T-helper 1 cell treated with Interleukin-12 subunit alpha and Interleukin-12 subunit beta and Interleukin-4 antibody, amounts not matched to agents 30 ng/mL and 1 ng/mL, for 36 hours (primary cell): ENCODE data around the gene CEND1. TPM values are rescaled to one million over a fixed set of nuclear protein-coding genes. Genes with fewer than 3 reads are reported as not detected.

ENCODE experiments used
- intact Hi-C: fragments of 100-400 bp; cut with micrococcal nuclease; formaldehyde crosslinking; loops from one replicate; pipeline ENCODE4 v1.15.1; 2024
- total RNA-seq: library from RNA; stranded (reverse); gene quantifications from 2 replicates; pipeline ENCODE4 v1.2.3, GENCODE V29; 2022

The CEND1 gene
- total RNA-seq, 1 donor from 2014 or later, result 4.1 TPM

DNA sequence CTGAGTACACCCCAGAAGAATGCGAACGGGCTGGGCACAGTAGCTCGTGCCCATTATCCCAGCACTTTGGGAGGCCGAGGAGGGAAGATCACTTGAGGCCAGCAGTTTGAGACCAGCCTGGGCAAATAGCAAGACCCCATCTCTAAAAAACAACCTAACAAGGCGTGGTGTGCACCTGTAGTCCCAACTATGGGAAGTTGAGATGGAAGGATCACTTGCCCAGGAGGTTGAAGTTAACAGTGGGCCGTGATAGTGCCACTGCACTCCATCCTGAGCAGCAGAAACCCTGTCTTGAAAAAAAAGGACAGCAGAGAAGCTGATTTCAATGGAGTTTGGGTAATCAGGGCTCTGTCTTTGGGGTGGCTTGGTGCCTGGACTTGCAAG, 23.2 kb upstream of the CEND1 start:
- intact Hi-C loops, result no loop called here

DNA sequence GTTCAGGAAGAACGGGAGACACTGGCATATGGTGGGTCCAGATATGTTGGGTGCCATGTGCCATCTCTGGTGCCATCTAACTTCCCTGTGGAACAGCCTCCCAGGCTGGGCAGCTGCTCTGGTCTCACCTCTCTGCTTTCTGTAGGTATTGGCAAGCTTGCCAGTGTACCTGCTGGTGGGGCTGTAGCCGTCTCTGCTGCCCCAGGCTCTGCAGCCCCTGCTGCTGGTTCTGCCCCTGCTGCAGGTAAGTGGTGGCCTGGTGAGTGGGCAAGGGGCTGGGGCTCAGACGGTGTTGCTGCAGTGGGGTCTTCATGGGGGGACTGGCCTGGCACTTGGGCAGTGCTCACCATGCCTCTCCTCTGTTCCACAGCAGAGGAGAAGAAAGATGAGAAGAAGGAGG, 22.5 kb upstream of the CEND1 start:
- intact Hi-C loops, result no loop called here

DNA sequence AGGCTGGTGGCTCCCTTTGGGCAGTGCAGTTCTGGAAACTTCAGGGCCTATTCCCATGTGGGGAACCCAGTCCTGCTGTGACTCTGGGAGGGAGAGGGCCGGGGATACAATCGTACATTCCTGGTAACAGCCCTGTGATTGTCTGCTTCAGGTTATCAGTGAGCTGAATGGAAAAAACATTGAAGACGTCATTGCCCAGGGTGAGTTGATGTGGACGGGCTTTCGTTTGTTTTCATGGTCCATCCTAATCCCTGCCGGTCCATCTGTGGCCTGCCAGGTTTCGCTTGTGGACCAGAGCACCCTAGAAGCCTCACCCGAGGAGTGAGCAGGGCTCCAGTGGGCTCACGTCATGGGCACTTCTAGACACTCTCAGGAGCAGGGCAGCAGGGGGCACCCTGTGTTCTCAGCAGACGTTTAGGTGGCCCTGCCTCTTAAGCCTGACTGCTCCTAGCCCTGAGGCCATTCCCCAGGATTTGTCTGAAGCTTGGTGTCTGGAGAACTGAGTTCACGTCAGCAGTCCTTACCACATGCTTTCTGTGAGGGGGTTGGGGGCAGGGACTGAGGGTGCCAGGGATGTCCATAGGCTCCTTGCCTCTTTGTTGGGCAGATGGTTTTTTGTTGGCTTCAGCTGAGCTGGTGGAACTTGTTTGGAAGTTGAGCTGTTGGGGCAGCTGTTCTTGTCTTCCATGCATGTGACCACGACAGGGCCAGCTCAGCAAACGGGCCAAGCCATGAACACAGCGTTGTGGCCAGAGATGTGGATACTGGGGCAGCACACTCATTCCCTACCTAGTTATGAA, 21.8 kb upstream of the CEND1 start:
- intact Hi-C loops, result no loop called here

DNA sequence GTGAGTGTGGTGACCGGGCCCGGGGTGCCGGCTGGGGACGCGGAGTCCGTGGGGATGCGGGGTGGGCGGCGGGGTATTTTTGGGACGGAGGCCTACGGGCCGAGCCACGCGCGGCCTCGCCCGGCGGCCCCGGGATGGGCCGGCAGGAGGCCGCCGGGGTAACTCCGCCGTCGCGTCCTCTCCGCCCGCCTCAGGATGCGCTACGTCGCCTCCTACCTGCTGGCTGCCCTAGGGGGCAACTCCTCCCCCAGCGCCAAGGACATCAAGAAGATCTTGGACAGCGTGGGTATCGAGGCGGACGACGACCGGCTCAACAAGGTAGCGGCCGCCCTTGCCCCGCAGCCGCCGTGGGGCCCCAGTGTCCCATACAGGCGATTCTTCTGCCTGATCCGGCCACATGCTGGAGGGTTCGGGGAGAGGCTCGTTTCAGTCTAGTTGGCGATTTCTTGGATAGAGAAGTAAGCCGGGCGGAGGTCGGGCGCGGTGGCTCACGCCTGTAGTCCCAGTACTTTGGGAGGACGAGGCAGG, 20.2 kb upstream of the CEND1 start:
- intact Hi-C loops, result no loop called here

DNA sequence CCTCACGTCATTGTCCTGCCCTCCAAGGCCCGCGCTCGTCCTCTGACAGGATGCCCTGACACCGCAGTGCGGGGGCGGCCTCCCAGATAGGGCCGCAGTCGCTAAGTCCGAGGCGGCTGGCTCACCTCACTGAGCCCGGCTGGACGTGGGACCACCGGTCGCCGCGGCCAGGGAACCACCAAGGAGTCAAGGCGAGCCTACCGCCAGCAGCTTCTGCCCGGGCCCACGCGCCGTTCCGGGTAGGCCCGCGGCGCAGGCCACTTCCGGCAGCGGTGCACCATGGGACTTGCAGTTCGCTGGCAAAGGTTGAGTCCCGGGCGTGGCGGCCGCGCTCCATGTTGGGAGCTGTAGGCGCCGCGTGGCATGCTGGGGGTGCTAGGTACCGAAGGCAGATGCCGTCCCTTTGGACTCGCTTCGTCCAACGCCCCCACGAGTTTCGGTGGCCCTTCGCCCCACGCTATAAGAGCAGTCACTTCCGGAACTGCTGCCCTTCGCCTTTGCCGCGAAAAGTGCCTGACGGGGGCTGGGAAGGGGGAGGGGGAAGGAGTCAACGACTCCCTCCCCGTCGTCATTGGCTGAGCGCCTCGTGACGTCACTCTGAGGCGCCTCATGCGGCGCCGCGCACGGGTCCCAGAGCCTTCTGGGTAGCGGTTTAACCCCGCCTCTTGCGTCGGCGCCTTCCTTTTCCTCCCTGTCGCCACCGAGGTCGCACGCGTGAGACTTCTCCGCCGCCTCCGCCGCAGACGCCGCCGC, 19.6 kb upstream of the CEND1 start, which contains the start of gene RPLP2:
Gene RPLP2, plus strand, starts transcription at position 681 of the 753 bp plus-strand sequence. CDS start 268 bp downstream, outside the sequence.
- intact Hi-C loops, result loop anchor here (1.0 to 5.0 kb wide), 9 partner anchors 10 to 542 kb away; partner anchors contain the start of genes DEAF1, GATD1, PHRF1 and POLR2L

DNA sequence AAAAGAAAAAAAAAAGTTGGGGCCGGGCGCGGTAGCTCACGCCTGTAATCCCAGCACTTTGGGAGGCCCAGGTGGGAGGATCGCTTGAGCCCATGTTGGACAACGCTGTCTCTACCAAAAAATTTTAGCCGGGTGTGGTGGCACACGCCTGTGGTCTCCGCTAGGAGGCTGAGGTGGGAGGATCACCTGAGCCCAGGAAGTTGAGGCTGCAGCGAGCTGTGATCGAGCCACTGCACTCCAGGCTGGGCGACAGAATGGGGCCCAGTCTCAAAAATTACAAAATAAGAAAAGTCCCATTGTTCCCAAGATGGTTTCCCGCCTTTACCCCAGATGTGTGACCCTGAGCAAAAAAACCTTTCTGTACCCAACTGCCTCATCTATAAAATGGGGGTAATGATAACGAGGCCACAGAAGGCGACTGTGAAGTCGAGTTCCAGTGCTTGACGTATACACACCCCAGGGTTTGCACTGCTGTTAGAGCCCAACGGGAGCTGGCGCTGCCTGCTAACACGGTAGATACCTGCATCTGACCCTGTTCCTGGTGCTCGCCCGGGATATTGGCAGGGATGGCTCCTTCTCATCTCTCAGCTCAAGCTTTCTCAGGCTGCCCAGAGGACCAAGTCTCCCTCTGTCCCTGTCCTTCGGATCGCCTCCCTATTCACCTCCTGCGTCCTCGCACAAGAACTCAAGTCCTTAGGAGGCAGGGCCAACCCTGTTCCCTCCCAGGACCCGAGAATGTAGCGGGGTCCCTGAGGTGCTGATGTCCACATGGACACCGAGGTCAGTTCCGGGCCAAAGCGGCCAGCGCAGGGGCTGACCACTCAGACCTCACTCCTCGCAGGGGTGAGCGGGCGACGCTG, 18.8 kb upstream of the CEND1 start:
- intact Hi-C loops, result loop anchor here (1.0 to 5.0 kb wide), 9 partner anchors 11 to 541 kb away; partner anchors contain the start of genes DEAF1, GATD1, PHRF1 and POLR2L

DNA sequence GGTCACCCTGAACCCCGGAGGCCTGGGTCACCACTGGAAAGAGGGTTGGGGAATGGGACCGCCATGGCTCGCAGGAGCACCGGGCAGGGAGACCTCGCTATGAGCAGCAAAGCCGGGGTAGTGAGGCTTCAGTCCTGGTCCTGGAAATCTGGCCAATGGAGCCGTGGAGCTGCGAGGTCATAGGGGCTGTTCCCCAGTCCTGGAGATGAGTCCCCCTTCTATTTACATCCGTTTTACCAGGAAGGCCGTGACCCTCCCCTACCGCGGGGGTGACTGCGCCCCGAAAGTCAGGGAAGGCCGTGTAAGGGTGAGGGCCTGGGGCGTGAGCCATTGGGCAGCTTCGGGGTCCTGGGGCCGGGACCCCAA, 14.7 kb upstream of the CEND1 start:
- intact Hi-C loops, result no loop called here

DNA sequence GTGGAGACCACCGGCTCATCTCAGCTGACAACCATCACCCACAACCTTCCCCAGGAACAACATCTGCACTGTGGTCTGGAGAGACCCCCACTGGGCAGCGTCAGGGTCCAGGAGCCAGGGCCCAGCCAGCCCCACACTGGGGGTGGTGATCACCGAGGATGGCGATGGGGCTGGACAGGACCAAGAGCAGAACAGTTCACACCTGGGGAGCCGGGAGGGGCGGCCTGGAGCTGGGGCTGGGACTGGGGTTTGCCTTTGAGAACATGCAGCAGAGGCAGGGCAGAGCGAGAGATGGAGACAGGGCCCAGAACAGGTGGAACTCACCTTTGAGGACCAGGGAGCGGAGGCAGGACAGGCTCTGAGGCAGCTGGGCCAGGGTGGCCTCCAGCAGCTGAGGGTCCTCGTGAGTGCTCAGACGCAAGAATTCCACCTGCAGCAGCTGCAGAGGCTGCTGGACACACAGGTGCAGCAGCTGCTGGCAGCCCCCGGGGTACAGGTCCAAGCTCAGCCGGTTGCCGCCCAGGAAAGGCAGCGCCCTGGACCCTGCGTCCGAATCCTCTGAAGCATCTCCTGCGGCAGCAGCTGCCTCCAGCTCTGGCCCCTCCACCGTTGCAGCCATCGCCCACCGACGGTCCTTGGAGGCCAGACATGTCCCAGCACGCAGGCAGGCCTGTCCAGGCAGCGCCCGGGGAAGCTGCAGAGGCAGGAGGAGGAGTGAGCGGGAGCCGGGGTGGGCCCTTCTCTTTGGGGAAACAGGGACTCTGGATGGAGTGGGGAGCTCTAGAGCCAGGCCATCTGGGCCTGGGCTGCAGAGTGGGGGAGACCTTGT, 14.1 kb upstream of the CEND1 start:
- intact Hi-C loops, result no loop called here

DNA sequence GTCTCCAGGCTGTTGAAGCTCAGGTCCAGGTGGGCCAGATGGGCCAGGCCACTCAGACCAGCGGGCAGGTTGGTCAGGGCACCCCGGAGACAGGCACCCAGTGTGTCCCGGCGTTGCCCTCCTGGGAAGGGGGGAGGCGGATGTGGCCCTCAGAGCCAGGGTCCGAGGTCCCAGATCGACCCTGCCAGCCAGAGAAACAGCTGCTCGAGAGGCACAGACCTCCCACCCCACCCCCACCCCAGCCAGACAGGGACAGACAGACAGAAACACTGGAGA, 13.5 kb upstream of the CEND1 start:
- intact Hi-C loops, result no loop called here

DNA sequence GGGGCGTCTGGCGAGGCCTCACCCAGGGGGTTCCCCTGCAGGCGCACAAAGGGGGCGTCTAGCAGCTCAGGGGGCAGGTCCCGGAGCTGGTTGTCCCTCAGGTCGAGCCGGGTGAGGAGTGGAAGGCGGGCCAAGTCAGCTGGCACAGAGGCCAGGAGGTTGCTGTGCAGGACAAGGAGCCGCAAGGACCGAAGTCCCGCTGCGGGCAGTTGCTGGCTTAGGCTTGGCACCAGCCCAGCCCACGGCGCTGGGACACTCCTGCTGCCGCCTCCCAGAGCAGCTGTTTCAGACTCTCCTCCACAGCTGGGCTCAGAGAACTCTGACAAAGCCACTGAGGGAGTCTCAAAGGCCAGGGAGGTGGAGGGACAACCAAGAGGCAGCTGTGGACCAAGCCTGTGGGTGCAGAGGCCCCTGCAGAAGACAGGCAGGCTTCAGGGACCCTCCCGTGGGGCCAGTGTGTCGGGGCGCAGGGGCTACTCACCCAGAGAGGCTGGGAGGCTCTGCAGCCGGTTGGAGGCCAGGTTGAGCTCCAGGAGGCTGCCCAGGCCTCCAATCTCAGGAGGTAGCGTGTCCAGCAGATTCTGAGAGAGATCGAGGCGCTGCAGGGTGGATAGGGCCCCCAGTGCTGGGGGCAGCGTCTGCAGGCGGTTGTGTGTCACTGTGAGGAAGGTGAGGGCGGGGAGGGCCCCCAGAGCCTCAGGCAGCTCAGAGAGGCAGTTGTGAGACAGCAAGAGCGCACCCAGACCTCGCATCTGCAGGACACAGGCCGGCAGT, 13.0 kb upstream of the CEND1 start:
- intact Hi-C loops, result no loop called here

DNA sequence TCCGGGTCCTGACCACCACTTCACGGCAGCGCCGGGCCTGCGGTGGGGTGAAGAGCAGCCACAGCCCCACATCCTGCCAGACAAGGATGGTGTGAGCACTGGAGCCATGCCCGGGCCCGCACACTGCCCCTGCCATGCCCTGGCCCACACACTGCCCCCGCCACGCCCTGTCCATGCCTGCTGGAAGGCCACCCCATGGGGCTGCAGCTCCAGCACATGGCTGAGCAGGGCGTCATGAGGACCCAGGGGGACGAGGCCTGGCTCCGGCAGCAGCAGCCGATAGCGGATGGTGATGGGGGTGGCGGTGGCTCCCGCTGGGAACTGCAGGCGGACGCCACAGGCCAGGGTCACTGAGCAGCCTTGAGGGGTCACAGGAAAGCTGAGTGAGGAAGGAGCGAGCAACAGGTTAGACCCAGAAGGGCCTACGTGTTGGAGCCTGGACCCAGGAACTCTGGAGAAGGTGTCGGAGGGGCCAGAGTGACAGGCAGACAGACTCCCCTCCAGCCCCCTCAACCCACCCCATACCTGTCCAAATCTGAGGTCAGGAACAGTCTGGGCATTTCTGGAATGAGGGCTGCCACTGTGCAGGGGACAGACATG, 12.2 kb upstream of the CEND1 start:
- intact Hi-C loops, result no loop called here

DNA sequence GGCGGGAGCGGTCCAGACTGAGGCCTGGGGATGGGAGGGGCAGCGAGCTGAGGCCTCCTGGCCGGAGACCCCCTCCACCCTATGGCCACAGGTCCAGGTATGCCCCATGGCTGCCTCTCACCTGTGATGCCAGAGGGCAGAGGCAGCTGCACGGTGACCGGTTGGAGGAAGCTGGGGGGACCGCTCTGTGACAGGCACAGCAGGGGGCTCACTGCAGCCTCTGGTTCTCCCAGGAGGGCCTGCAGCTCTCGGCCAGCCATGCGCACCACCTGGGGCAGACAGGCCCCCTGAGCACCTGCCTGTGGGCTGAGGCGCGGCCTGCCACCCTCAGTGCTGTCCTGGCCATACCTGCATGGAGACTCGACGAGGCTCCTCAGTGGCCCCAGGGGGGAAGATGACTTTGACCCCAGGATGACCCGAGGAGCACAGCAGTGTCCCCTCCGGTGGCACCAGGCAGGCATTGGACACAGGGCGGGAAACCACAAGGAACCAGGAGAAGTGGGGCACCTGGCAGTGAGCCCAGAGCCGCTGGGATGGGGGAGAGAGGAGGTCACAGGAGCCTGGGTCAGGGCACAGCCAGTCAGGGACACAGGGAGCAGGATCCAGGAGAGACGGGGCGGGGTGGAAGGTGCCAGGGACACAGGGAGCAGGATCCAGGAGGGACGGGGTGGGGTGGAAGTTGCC, 11.3 kb upstream of the CEND1 start:
- intact Hi-C loops, result no loop called here

DNA sequence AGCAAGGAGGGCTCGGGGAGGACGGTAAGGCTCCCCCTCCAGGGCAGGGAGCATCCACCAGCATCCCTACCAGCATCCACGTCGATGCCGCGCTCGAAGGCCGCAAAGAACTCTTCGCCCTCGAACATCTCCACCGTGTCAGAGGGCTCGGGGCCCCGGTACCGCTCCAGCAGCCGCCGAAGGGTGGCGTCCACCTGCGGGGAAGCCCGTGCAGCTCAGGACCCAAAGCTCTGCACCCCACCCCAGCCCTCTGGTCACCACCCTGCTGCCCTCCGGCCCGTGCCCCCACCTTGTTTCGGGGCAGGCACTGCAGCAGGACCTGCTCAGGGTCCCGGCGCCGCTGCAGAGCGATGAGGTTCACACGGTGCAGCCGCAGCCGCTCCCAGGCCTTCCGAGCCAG, 10.6 kb upstream of the CEND1 start:
- intact Hi-C loops, result no loop called here

DNA sequence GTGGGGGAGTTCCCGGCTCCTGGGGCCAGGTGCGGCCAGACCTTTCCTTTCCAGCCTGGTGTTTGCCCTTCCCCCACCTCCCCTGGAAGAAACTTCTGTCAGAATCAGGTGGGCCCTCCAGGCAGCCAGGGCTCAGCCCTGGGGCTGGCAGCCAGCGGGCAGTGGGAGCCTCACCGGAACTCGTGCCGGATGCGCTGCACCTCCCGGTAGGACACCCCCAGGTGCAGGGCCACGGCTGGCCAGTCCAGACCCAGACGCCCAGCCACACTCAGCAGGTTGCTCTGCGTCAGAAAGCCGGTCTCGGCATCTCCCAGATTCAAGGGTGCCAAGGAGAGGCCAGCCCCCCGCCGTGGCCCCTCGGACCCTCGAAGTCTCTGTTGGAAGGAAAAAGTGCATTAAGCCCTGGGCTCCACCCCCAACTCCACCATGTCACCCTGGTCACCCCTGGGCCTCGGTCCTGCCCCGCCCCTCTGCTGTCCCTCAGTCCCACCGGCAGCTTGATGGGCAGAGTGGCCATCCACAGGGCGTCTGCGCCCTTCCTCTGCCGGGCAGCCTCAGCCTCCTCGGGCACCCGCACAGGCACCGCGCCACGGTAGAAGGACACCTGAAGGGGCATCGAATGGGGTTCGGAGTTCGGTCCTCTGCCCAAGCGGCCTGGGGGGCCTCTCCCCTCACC, 9.9 kb upstream of the CEND1 start:
- intact Hi-C loops, result loop anchor here (5.0 kb wide), 1 partner anchor 592 kb away; the partner anchor contains the start of genes BET1L and RIC8A

DNA sequence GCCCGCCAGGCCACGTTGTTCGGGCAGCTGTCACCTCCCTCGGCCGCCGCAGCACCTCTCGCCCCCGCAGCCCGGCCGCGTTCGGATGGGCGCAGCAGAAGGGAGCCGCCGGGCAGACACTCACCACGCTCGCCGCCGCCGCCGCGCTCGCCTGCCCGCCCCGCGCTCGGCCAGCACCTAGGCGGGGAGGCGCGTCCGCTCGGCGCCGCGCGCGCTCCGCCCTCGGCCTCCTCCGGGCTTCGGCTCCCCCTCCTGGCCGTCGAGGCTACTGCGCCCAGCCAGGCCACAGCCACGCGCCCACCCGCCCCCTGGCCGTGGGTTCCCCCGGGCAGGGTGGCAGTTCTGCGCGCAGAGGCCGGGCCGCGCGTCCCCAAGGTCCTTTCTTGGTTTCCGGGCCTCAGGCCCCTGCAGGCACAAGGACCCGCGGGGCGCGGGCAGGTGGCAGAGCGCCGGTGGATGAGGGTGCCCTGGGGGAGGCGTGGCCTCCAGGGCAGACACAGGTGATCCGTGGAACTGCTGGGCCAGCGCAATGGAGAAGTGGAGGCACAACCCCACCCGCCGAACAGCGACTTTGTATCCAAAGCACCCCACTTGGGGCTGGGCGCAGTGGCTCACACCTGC, 8.3 kb upstream of the CEND1 start, which contains the start of gene SLC25A22:
Gene SLC25A22, minus strand, starts transcription at position 189 of the 621 bp plus-strand sequence. CDS start 3,275 bp downstream, outside the sequence.
- intact Hi-C loops, result loop anchor here (5.0 kb wide), 1 partner anchor 591 kb away; the partner anchor contains the start of genes BET1L and RIC8A

DNA sequence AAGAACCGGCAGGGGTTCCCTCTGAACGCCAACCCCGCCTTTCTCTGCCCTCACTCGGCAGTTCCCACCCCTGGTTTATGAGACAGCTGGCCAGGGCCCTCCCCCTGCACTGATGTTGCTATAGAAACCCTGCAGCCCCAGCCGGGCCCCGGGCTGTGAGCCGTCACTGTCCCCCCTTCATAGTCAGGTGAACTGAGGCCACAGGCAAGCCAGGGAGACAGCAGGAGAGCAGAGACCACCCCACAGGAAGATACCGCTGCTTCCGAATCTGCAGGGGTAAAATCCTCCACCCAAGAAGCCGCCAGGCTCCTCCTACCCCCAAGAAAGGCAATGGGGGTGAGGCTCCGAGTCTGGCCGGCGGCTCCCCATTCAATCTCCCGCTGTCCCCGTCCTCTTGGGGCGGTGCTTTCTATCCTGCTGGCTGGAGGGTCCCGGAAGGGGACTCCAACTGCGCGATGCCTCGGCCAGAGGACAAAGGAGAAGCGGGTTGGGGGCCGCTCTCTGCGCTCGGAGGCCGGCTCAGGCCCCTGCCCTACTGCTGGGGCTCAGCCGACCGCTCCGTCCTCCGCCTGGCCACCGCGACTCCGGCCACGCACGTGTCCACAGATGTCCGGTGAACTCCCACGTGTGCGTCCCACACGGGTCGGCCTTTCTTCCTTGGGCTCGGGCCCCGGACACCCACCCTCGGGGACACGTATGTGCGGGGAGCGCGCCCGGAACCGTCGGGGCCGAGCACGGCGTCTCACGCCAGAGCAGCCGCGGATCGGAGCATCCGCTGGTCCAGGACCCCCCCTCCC, 7.6 kb upstream of the CEND1 start:
- intact Hi-C loops, result loop anchor here (1.0 to 5.0 kb wide), 11 partner anchors 12 to 590 kb away; partner anchors contain the start of genes BET1L, HRAS, RIC8A and RNH1
